GM12878 (cell line): ENCODE measurements around the gene HPSE. TPM values are rescaled to one million over a fixed set of nuclear protein-coding genes. Genes with fewer than 3 reads are reported as not detected.
A peak's percentile ranks its signal among the peaks of the same experiment; 100 is the strongest.

Experiments used
- ATAC-seq: fragments of 200-7000 bp; cut with Tn5 transposase; 3 replicates; pipeline ENCODE4 v1.9.1; 2020; ENCODE audit warnings: mild to moderate bottlenecking, moderate library complexity
- BruUV-seq: library from RNA; stranded (reverse); fragments of 400-500 nt; replicated peaks from 2 replicates; lab custom pipeline; 2021; lab: Mats Ljungman, UMichigan
- CTCF ChIA-PET: fragments of 300-600 bp; sonication (Branson Sonifier 250); formaldehyde crosslinking; extraction: SDS; loops from one replicate; lab custom pipeline; 2021; ENCODE audit warnings: inconsistent platforms; lab: Yijun Ruan, JAX
- POLR2A ChIA-PET: fragments of 350-600 bp; formaldehyde crosslinking; extraction: SDS; loops from one replicate; lab custom pipeline; 2021; ENCODE audit warnings: inconsistent platforms; lab: Charles Lee
- RAD21 ChIA-PET: fragments of 300-600 bp; sonication (Branson Sonifier 250); formaldehyde crosslinking; loops from one replicate; lab custom pipeline; 2023; ENCODE audit warnings: antibody characterized with exemption; ENCODE audit not compliant: unreplicated experiment; lab: Charles Lee
- SMC1A ChIA-PET: fragments of 300-600 bp; sonication (Branson Sonifier 250); formaldehyde crosslinking; loops from one replicate; lab custom pipeline; 2023; ENCODE audit not compliant: unreplicated experiment, uncharacterized antibody; lab: Charles Lee
- DNase-seq: peaks from one replicate; pipeline ENCODE4 v3.0.0-alpha.2; 2011; ENCODE audit warnings: low read depth, low spot score
- FAIRE-seq: peaks from 3 replicates; lab custom pipeline; 2011; peaks lifted over from hg19 to GRCh38; lab: Jason Lieb, UNC
- H2AFZ ChIP-seq: 2 replicates; pipeline ENCODE4 v1.6.0; 2011; ENCODE audit warnings: low read depth, low read length, control low read depth; ENCODE audit not compliant: control insufficient read depth
- H3K27ac ChIP-seq: 2 replicates; pipeline ENCODE4 v1.5.1; 2011; ENCODE audit warnings: control low read depth; ENCODE audit not compliant: control insufficient read depth, insufficient read depth
- H3K27me3 ChIP-seq, 2 experiments: replicated peaks in 1 of 2; 2 replicates each; pipeline versions ENCODE4 v1.6.0 to v1.6.1; 2011; ENCODE audit warnings: low read length in 1 of 2; ENCODE audit not compliant: control insufficient read depth in 2 of 2, insufficient read depth in 2 of 2
- H3K36me3 ChIP-seq, 2 experiments: 2 replicates each; pipeline ENCODE4 v1.5.1; 2011; ENCODE audit warnings: low read length in 1 of 2; ENCODE audit not compliant: control insufficient read depth in 2 of 2, insufficient read depth in 2 of 2
- H3K4me1 ChIP-seq: 2 replicates; pipeline ENCODE4 v1.6.1; 2011; ENCODE audit warnings: mild to moderate bottlenecking, low read length, moderate library complexity, mixed read lengths; ENCODE audit not compliant: control insufficient read depth, insufficient read depth
- H3K4me2 ChIP-seq: 2 replicates; pipeline ENCODE4 v1.6.0; 2011; ENCODE audit warnings: control low read depth; ENCODE audit not compliant: control insufficient read depth, insufficient read depth
- H3K4me3 ChIP-seq: fragments of 200-600 bp; sonication (generic); 2 replicates; pipeline ENCODE4 v1.5.1; 2016
- H3K79me2 ChIP-seq: 2 replicates; pipeline ENCODE4 v1.6.0; 2011; ENCODE audit warnings: low read length; ENCODE audit not compliant: control insufficient read depth, insufficient read depth
- H3K9ac ChIP-seq: 2 replicates; pipeline ENCODE4 v1.8.0; 2011; ENCODE audit warnings: low read length, control low read depth, mixed read lengths; ENCODE audit not compliant: control insufficient read depth, insufficient read depth
- H3K9me3 ChIP-seq: replicated peaks from 3 replicates; pipeline ENCODE4 v1.5.1; 2011; ENCODE audit warnings: mild to moderate bottlenecking, low read length; ENCODE audit not compliant: control insufficient read depth, insufficient read depth
- H4K20me1 ChIP-seq: 2 replicates; pipeline ENCODE4 v1.6.0; 2011; ENCODE audit not compliant: control insufficient read depth, insufficient read depth
- ATF7 ChIP-seq: fragments of 450-650 bp; IDR thresholded peaks from 2 replicates; pipeline ENCODE4 v1.6.1; 2016; ENCODE audit warnings: low read depth, mild to moderate bottlenecking
- BHLHE40 ChIP-seq, 2 experiments: fragments of 450-650 bp in 1 of 2; IDR thresholded peaks; 2 replicates each; pipeline ENCODE4 v1.6.1; 2011 to 2017; ENCODE audit warnings: low read depth in 2 of 2, borderline replicate concordance in 1 of 2, improper control_type of control experiment in 1 of 2, low read length in 1 of 2, mild to moderate bottlenecking in 1 of 2
- CBFB ChIP-seq: IDR thresholded peaks from 2 replicates; pipeline ENCODE4 v1.6.1; 2016; ENCODE audit warnings: antibody characterized with exemption, low read depth
- CREB1 ChIP-seq: IDR thresholded peaks from 2 replicates; pipeline ENCODE4 v1.6.1; 2012; ENCODE audit warnings: low read depth, mild to moderate bottlenecking, inconsistent platforms
- JUND ChIP-seq: IDR thresholded peaks from 2 replicates; pipeline ENCODE4 v1.6.1; 2012; ENCODE audit warnings: low read depth, mild to moderate bottlenecking, low read length, improper control_type of control experiment, moderate library complexity
- POLR2AphosphoS2 ChIP-seq: IDR thresholded peaks from 2 replicates; pipeline ENCODE4 v1.6.1; 2011; ENCODE audit warnings: low read depth, mild to moderate bottlenecking, low read length, improper control_type of control experiment, moderate library complexity
- RAD51 ChIP-seq: fragments of 450-650 bp; IDR thresholded peaks from 2 replicates; pipeline ENCODE4 v1.6.1; 2016; ENCODE audit warnings: moderate library complexity, mild to moderate bottlenecking, inconsistent platforms
- RUNX3 ChIP-seq: IDR thresholded peaks from 2 replicates; pipeline ENCODE4 v1.6.1; 2012; ENCODE audit warnings: low read length, inconsistent platforms
- TAF1 ChIP-seq: IDR thresholded peaks from 2 replicates; pipeline ENCODE4 v1.6.1; 2011; ENCODE audit warnings: mild to moderate bottlenecking, low read depth, low read length, borderline replicate concordance
- WGBS: methylation state at CpG from one replicate; pipeline ENCODE4 v1.1.6; 2016; ENCODE audit warnings: low lambda C conversion rate; ENCODE audit not compliant: insufficient replicate concordance, insufficient coverage; ENCODE audit errors: missing lambda C conversion rate; 5-methylcytosine and 5-hydroxymethylcytosine counted together
- in situ Hi-C: fragments of 300-500 bp; cut with MboI; formaldehyde crosslinking; loops from 9 replicates; pipeline ENCODE4 v1.14.3; 2018; ENCODE audit warnings: mixed read lengths
- intact Hi-C: fragments of 100-400 bp; cut with micrococcal nuclease; formaldehyde crosslinking; loops from one replicate; pipeline ENCODE4 v1.14.2; 2022; ENCODE audit not compliant: unreplicated experiment
- polyA plus RNA-seq, 11 experiments: library from polyadenylated mRNA; depleted of rRNA in 4 of 11; unstranded in 6 of 11; stranded (reverse) in 5 of 11; fragments of >200 nt; fragmentation: Nextera tagmentation in 4 of 11; fragmentation: Illumina TruSeq in 1 of 11; extraction: Ambion mirVana in 4 of 11; extraction: Trizol in 1 of 11; gene quantifications; 1 replicate in 1 of 11; 2 replicates in 10 of 11; pipeline versions ENCODE4 v1.2.1 to v1.2.3, GENCODE V29; 2011 to 2016; ENCODE audit warnings: inconsistent platforms in 2 of 11, missing spikeins in 2 of 11, low read depth in 1 of 11
- total RNA-seq, 4 experiments: library from RNA; depleted of rRNA in 3 of 4; stranded (reverse); fragments of >200 nt in 3 of 4; fragmentation: Illumina TruSeq in 1 of 4; extraction: Trizol in 1 of 4; gene quantifications; 2 replicates each; pipeline versions ENCODE4 v1.2.1 to v1.2.3, GENCODE V29; 2013 to 2021
- TF ChIP-seq, protein P1 (sequence below): IDR thresholded peaks from 2 replicates; pipeline ENCODE4 v1.6.1; 2011; ENCODE audit warnings: low read depth, mild to moderate bottlenecking, low read length, moderate library complexity, borderline replicate concordance; ENCODE audit errors: extremely low read depth
- TF ChIP-seq, protein P2 (sequence below): fragments of 450-650 bp; IDR thresholded peaks from 2 replicates; pipeline ENCODE4 v1.6.1; 2017; ENCODE audit warnings: antibody characterized with exemption, mild to moderate bottlenecking, moderate library complexity

HPSE gene
- total and polyA plus RNA-seq, 10 of the 15 experiments (the other 5 are each of a cell fraction or from before 2014, with no cell fraction given) = 0.16 to 0.89 (median 0.58) TPM

DNA sequence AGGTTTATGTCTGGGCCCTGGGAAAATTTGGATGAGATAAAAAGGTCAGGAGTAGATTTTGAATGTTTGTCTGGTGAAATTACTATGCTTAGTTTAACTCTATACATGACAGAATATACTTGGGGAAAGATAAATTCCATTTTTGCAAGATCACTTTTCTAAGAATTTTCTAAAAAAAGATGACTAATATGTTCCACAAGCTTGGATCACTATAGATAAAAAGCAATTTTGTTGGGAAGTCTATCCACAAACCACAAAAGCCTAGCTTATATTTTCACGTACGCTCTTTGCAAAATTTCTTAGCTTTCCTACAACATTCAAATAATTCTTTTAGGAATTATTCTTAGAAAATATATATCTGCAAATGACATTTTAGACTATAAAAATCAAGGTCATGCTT lies 29.5 kb downstream of the HPSE start:
- 98% methylated on average over 2 of the region's 2 CpGs for WGBS
- TF ChIP-seq RAD51 (no peak), ATF7 (no peak), CBFB (no peak), POLR2AphosphoS2 (no peak), TAF1 (no peak)
- TF ChIP-seq, protein P1, sequence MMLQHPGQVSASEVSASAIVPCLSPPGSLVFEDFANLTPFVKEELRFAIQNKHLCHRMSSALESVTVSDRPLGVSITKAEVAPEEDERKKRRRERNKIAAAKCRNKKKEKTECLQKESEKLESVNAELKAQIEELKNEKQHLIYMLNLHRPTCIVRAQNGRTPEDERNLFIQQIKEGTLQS = no peak
- Histone ChIP-seq H3K4me3 (no peak overlapping the region), H3K27me3 (no peaks in the 10 kb centered on the region), H3K27ac (no peak overlapping the region), H3K9ac (no peak overlapping the region), H3K9me3 (no peaks in the 10 kb centered on the region), H3K36me3 (no peaks in the 10 kb centered on the region), H3K4me2 (no peak overlapping the region), H2AFZ (no peak overlapping the region), H4K20me1 (no peaks in the 10 kb centered on the region), H3K4me1 (no peaks in the 10 kb centered on the region), H3K79me2 (no peaks in the 10 kb centered on the region)
- ChIA-PET SMC1A (no interaction called here), CTCF (interaction anchor here (1.0 kb wide), 1 partner anchor 562 kb away, joined by 3 read pairs; no protein-coding TSS in a partner anchor), POLR2A (no interaction called here), RAD21 (interaction anchor here (0.9 kb wide), 1 partner anchor 22 kb away, joined by 3 read pairs; no protein-coding TSS in a partner anchor)
- DNase-seq (no peak), FAIRE-seq (no peak), ATAC-seq (no peak)
- intact Hi-C loops (no loop called here), in situ Hi-C loops (no loop called here)
- no TSS peak for BruUV-seq

DNA sequence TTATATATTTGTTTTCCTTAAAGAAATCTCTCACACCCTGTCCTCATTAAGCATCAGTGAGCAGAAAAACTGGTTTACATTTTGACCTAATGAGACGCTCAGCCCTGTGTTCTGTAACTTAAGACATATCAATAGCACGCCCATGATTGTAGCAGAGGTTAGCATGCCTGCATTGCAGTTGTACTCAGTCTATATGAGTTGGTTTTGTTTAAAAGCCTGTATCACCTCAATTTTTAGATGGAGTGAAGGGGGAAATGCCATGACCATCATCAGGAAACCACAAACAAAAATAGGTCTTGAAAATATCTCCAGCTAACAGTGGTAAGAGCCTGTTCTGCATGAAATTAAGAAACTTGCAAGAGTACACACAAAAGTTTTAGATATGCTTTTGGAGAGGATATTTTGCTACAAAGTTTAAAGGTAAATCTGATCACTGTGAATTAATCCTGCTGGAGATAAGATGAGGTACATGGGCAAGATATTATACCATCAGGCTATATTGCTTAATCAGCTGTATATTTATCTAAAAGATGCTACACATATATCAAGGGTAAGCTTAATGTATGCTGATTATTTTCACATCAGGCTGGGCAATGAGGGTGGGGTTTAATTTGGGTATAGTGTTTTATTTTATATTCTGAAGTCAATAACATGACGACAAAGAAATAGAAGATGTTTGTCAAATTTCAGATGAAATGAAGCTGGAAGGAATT lies 36.9 kb downstream of the HPSE start:
- no peaks in the 10 kb centered on the region for H3K79me2 ChIP-seq
- H3K9me3 ChIP-seq = no peaks in the 10 kb centered on the region
- H3K27me3 ChIP-seq = no peaks in the 10 kb centered on the region
- H3K36me3 ChIP-seq = no peaks in the 10 kb centered on the region
- no peak overlapping the region for H3K9ac ChIP-seq
- no TSS peak for BruUV-seq
- ATAC-seq (peak; percentile 39; the same call in 2 of the 3 replicates), DNase-seq (no peak), FAIRE-seq (peak; percentile 59)
- 64% methylated on average over 3 of the region's 3 CpGs for WGBS
- RAD21 ChIA-PET = interaction anchor here (1.1 kb wide), 1 partner anchor 392 kb away, joined by 3 read pairs; no protein-coding TSS in a partner anchor
- H3K4me3 ChIP-seq = no peak overlapping the region
- peaks cover 6% of the 10 kb centered on the region for H3K4me1 ChIP-seq
- SMC1A ChIA-PET = no interaction called here
- peak overlapping the region; percentile 55 for H2AFZ ChIP-seq
- in situ Hi-C loops (no loop called here), intact Hi-C loops (no loop called here)
- H3K4me2 ChIP-seq = no peak overlapping the region
- POLR2A ChIA-PET = no interaction called here
- no peaks in the 10 kb centered on the region for H4K20me1 ChIP-seq
- CTCF ChIA-PET = no interaction called here
- no peak for TF ChIP-seq BHLHE40 (IDR thresholded peaks at IDR 0.05; ENCODE audit: borderline replicate concordance in 1 of 2, low read depth in 2 of 2, low read length in 1 of 2)
- TF ChIP-seq, protein P2, sequence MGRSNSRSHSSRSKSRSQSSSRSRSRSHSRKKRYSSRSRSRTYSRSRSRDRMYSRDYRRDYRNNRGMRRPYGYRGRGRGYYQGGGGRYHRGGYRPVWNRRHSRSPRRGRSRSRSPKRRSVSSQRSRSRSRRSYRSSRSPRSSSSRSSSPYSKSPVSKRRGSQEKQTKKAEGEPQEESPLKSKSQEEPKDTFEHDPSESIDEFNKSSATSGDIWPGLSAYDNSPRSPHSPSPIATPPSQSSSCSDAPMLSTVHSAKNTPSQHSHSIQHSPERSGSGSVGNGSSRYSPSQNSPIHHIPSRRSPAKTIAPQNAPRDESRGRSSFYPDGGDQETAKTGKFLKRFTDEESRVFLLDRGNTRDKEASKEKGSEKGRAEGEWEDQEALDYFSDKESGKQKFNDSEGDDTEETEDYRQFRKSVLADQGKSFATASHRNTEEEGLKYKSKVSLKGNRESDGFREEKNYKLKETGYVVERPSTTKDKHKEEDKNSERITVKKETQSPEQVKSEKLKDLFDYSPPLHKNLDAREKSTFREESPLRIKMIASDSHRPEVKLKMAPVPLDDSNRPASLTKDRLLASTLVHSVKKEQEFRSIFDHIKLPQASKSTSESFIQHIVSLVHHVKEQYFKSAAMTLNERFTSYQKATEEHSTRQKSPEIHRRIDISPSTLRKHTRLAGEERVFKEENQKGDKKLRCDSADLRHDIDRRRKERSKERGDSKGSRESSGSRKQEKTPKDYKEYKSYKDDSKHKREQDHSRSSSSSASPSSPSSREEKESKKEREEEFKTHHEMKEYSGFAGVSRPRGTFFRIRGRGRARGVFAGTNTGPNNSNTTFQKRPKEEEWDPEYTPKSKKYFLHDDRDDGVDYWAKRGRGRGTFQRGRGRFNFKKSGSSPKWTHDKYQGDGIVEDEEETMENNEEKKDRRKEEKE = no peak
- TF ChIP-seq CREB1 = no peak
- peak; percentile 61 for TF ChIP-seq RUNX3
- TF ChIP-seq JUND = no peak
- TF ChIP-seq, all 136 proteins: peak for 1
- no peak overlapping the region for H3K27ac ChIP-seq
